ENCODE results near the gene RB1.

Gene RB1

DNA sequence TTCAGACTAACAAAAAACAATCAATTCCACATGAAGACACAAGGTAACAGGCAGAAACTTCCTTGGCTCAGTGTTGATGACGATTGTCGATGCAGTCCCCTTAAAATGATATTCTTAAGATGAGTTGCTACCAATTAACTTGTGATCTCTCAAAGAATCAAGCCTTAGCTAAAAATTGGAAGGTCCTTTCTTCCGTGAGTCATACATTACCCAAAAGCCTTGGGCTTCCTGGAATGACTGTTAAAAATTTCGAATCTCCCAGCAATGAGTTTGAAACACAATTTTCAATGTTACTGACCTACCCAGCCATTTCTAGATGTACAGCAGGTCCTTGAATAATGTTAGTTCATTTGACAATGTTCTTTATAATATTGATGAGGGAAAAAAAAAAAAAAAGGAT lies 28.0 kb upstream of the RB1 start:
- TF ChIP-seq CTCF (IDR thresholded peaks at IDR 0.05; ENCODE audit: low read depth, low read length), result no peak

GRCh38 chr13:48278806-48279205 lies 24.7 kb upstream of the RB1 start:
- H3K4me3 ChIP-seq (ENCODE audit: low read depth, low read length), result no peak overlapping the region
- TF ChIP-seq CTCF (IDR thresholded peaks at IDR 0.05; ENCODE audit: low read depth, low read length), result no peak

More for the DNA sequence above, 28.0 kb upstream of the RB1 start:
- H3K4me3 ChIP-seq (ENCODE audit: low read depth, low read length), result no peak overlapping the region

GRCh38 chr13:48281556-48281955 lies 22.0 kb upstream of the RB1 start:
- no peak for TF ChIP-seq CTCF (IDR thresholded peaks at IDR 0.05; ENCODE audit: low read depth, low read length)
- H3K4me3 ChIP-seq (ENCODE audit: low read depth, low read length), result no peak overlapping the region

DNA sequence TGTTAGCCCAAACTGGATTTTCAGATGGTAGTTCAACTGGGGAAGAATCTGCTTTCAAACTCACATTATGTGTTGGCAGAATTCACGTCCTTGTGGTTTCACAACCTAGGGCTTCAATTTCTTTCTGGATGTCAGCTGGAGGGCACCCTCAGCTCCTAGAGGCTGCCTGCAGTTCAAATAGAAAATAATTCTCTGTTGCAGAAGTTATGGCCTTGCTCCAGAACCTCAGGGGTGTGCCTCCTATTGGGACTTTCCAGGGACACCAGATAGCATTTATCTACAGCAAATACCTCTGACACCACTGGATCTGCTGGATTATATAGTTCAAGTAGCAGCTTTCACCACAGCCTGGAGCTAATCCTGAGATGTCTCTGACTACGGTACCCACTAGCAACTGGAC lies 11.8 kb upstream of the RB1 start:
- no peak overlapping the region for H3K4me3 ChIP-seq (ENCODE audit: low read depth, low read length)
- TF ChIP-seq CTCF (IDR thresholded peaks at IDR 0.05; ENCODE audit: low read depth, low read length), result no peak

DNA sequence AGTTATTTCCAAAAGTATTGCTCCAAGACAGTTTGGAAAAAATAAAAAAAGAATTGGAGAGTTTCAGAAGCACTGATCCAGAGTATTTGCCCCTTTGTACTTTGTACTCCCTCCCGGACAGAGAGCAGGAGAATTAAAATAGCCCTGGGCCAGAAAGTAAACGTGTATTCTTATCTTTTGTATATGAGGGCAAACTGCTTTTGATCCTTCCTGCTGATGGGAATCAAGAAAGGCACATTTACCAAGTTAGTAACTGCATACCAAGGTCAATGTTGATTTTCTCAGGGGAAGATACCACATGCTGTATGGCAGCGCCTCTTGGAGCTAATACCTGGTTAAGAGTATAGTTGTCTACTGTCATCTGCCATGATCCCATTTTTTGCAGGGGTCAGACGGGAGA lies 10.9 kb upstream of the RB1 start:
- no peak overlapping the region for H3K4me3 ChIP-seq (ENCODE audit: low read depth, low read length)
- TF ChIP-seq CTCF (IDR thresholded peaks at IDR 0.05; ENCODE audit: low read depth, low read length), result no peak

- no peak for TF ChIP-seq CTCF (IDR thresholded peaks at IDR 0.05; ENCODE audit: low read depth, low read length)
- H3K4me3 ChIP-seq (ENCODE audit: low read depth, low read length), result no peak overlapping the region
These were observed 8.9 kb upstream of the RB1 start for GRCh38 chr13:48294653-48295052.

- TF ChIP-seq CTCF (IDR thresholded peaks at IDR 0.05; ENCODE audit: low read depth, low read length), result no peak
- H3K4me3 ChIP-seq (ENCODE audit: low read depth, low read length), result no peak overlapping the region
These were observed 8.3 kb upstream of the RB1 start for GRCh38 chr13:48295271-48295670.

Measured in WI38 (cell line).